Kidney tubule cell (primary cell): ENCODE data around the gene SDCCAG8.
A peak's percentile ranks its signal among the peaks of the same experiment; 100 is the strongest.

ENCODE experiments used
- DNase-seq: peaks from one replicate; pipeline ENCODE4 v3.0.0-alpha.2; 2018; ENCODE audit warnings: low spot score

SDCCAG8 gene

DNA sequence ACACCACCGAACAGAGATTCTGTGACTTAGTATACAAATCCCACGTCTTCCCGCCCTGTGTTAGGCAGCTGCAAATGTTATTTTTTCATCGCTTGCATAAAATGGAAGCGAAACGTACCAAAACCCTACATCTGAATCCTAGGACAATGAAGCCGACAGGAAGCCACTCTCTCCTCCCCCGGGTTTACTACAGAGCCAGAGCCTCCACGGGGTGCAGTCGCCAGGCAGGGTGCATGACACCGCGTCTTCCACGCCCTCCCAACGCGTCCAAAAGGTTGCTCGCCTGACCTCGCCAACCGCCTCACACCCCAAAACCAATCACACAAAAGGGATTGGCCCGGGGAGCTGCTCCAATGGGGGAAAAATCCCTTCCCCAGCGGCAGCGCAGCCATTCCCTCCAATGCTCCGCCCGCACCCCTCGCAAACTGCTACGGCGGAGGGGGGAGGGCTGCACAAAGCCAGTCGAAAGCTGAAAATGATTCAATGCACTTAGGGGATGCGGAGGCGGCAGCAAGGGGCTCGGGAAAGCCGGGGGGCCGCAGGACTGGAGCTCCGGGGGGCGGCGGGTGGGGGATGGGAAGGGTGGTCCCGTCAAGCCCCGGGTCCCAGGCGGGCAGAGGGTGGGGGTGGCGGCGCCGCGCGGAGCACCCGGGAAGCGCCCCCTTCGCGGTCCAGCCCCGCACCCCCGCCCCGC is 1.5 kb upstream of the SDCCAG8 start:
- DNase-seq = peak; percentile 67

DNA sequence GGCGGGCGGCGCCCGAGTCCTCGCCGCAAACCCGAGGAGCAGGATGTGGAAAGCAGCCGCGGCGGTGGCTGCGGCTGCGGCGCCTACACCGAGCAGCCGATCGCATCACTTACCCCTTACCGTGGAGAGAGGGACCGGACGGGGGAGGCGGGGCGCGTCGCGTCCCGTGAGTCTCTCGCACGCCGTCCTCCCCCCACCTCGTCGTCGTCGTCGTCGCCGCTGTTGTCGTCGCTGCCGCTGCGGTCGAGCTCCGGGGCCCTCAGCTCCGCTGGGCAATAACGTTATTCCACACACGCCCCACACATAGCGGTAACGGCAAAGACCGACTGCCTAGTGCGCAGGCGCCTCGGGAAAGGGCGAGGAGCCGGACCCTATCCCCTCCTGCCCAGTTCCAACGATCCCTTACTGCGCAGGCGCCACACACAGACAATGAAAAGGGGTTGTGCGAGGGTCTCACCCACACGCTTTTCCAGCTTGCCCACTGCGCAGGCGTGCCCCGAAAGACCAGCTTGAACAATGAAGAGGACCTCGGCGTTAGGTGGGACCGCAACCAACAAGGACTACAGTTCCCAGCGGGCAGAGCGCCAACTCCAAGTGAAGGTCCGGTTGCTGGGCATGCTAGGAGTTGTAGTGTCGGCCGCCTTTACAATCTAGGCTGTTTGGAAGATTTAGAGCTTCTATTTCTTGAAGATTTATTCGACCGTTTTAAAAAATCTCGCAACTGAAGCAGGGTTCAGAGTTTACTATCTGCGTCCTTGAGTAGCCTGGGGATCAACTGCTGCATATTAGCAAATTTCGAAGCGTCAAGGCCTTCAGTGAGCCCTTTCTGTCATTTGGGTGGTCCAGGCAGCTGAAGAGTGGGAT is 682 bp upstream of the SDCCAG8 start, which contains the start of gene CEP170:
Gene CEP170, minus strand, starts transcription at position 355 of the 864 bp plus-strand sequence. CDS start 30,001 bp downstream, outside the sequence.
- peak; percentile 96 for DNase-seq

GRCh38 chr1:243256590-243256989 is 749 bp downstream of the SDCCAG8 start:
- peak; percentile 9 for DNase-seq

GRCh38 chr1:243257189-243257588 is 1.3 kb downstream of the SDCCAG8 start:
- no peak for DNase-seq

GRCh38 chr1:243258731-243259130 is 2.9 kb downstream of the SDCCAG8 start:
- no peak for DNase-seq

DNA sequence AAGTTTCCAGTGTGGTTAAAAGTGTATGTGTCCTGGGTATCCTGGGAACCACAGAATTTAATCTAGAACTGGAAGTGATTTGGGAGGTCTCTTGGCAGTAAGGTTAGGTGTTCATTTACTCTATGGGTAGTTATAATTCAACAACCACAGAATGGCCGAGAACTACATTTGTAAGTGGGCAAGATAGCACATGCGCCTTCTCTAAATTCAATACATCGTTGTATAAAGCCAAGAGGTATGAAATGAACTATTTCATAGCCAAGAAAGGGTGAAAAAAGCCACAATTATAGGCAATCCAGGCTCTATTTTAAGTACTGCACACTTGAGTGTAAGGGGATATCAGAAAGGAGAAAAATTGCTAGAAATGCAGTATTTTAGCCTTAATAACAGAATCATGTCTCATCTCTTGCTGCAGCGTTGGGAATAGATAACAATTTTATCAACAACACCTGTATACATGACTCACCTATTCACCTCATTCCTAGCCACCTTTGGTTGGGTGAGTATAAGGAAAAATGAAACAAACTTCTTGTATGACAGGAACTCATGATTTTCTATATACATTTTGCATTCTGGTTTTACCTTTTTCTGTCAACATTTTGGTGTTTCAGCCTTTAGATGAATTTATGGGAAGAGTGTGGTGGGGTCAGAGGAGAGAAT is 4.5 kb downstream of the SDCCAG8 start:
- DNase-seq = no peak

DNA sequence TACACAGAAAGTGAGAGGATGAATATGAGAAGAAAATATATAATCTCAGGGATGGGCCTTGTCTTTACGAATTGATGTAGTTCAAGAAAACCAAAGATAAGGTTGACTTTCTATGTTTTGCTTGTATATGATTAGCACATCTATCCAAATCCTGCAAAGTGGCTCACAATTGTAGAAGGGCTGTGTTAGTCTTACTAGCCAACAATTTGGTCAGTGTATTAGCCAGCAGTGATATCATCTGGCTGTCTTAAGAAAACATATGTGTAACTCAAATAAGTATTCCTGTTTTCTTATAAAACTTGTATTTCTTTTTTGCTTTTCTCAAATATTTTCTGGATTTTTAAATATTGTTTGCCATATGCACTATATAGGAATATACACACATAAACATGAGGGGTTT is 5.5 kb downstream of the SDCCAG8 start:
- no peak for DNase-seq

- DNase-seq = peak; percentile 50
These were observed 8.9 kb downstream of the SDCCAG8 start for GRCh38 chr1:243264717-243265116.

DNA sequence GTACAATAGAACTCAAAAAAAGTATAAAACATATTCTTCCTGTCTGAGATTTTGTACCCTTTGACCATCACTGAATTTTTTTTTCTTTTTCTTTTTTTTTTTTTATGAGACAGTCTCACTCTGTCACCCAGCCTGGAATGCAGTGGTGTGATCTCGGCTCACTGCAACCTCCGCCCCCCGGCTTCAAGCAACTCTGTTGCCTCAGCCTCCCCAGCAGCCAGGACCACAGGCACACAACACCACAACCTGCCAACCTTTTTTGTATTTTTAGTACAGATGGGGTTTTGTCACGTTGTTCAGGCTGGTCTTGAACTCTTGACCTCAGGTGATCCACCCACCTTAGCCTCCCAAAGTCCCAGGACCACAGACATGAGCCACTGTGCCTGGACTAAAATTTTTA is 10.4 kb downstream of the SDCCAG8 start:
- DNase-seq = no peak

GRCh38 chr1:243267471-243267880 is 11.6 kb downstream of the SDCCAG8 start:
- DNase-seq = no peak

DNA sequence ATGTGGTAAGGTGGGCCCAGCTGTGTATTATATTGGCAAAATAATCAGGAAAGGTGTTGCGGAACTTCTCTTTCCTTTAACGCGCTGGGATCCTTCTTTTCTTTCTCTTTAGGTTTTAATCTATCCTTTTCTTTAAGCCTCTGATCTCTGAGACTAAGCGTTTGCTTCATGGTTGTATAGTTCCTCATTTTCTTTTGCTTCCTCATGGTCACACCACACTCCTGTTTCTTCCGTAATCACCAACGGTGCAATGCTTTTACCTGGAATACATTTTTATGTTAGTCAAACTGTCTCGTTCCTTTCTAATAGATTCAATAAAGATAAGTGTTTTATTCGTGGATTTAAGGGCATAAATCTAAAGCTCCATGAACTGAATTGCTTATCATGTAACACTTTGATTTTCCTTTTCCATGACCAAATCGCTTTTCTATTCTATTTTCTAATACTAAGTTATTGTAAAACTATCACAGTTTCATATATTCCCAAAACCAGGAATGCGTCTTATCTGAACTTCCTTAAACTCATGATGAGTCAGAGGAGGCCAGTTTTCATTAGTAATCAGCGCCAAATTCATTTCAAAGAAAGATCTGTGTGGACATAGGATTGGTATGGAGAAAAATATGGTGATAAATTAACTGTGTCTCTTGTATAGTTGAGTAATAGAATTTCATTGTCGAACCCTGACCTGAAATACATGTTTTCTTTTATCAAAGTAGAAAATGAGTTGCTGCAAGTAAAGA is 12.2 kb downstream of the SDCCAG8 start:
- DNase-seq = peak; percentile 86

- DNase-seq = no peak
These were observed 13.1 kb downstream of the SDCCAG8 start for GRCh38 chr1:243268751-243269460.

DNA sequence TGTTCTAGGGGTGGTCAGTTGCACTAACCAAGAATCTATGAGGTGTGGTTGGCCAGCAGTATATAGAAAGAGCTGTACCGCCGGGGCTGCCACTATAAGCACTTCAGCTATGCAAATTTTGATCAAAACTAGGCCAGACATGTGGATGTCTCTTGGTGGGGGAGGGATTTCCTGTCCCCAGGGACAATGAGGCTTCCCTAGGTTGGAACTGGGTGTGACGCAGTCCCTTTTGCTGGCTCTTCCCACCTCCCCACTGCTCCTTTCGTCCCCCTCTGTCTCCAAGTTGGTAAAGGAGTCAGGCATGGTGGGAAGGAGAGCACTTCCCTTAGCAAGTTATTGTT is 13.6 kb downstream of the SDCCAG8 start:
- no peak for DNase-seq

DNA sequence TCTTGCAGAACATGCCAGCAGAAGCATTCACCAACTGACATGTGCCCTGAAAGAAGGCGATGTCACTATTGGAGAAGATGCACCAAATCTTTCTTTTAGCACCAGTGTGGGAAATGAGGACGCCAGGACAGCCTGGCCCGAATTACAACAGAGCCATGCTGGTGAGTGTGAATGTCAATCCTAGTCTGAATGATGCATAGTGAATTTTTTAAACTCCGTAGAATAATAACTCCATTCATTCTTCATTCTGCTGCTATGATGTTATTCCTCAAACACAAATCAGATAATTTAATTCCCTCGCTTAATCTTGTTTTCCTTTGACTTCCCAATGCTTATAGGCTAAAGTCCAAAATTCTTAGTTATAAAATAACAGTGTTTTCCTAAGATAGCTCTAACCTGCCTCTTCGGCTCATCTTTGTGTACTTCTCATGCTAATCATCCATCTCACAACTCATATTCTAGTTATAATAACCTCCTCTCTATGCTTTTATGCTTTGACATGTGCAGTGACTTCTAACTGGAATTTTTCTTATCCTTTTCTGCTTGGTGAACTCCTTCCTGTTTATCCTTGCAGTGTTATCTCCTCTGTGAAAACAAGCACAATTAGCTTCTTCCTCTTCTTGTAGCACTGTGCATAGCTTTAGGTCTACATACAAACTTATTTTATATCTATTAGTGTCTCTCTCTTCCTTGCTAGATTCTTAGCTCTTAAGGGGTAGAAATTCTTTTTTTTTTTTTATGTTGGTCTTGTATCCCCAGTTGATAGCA is 14.4 kb downstream of the SDCCAG8 start:
- no peak for DNase-seq

GRCh38 chr1:243271996-243272395 is 16.2 kb downstream of the SDCCAG8 start:
- no peak for DNase-seq

DNA sequence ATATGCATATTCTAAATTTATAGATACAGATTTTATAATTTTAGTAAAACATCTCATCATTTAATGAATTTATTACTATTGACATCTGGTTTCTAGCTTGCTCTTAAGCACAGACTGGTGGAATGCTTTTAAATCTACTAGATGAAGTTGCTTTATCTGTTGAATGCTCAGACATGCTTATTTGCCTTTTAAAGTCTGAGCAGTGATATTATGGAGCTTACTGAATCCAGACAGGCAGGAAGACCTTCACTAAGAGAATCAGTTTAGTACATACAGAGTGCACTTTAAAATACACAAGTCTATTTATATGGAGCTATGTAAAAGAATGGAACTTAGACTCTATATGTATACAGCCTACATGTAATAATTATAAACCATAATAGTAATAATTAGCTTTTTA is 16.6 kb downstream of the SDCCAG8 start:
- no peak for DNase-seq

- no peak for DNase-seq
These were observed 17.7 kb downstream of the SDCCAG8 start for GRCh38 chr1:243273506-243273905.

DNA sequence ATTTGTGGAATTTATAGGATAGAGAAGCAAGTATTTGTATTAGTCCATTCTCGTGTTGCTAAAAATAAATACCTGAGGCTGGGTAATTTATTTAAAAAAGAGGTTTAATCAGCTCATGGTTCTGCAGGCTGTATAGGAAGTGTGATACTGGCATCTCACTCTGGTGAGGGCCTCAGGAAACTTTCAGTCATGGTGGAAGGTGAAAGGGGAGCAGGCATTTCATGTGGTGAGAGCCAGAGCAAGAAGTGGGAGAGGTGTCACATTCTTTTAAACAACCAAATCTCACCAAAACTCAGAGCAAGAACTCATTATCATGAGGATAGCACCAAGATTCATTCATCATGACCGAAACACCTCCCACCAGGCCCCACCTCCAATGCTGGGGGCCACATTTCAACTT is 18.1 kb downstream of the SDCCAG8 start:
- no peak for DNase-seq

GRCh38 chr1:243275316-243275715 is 19.5 kb downstream of the SDCCAG8 start:
- DNase-seq = no peak

DNA sequence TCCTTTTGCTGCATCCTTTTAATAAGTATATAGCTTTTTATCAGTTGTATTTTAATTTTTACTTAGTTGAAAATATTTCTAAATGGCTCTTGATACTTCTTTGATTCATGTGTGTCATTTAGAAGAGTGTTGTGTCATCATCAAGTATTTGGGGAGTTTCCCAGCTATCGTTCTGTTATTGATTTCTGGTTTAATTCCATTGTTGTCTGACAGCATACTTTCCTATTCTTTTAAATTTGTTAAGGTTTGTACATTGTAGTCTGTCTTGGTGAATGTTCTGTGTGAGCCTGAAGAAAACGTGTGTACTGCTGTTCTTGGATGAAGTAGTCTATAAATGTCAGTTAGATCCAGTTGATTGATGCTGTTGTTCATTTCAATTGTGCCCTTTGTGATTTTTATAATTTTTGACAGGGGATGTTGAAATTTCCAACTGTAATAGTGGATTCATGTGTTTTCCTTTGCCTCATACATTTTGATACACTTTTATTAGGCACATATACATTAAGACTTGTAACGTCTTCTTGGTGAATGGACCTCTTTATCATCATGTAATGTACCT is 24.8 kb downstream of the SDCCAG8 start:
- peak; percentile 10 for DNase-seq
